HepG2 (cell line): Measurements from ENCODE around the gene ATP12A. TPM values are rescaled to one million over a fixed set of nuclear protein-coding genes. Genes with fewer than 3 reads are reported as not detected.

Source experiments
- ELF1 ChIP-seq: sonication (generic); formaldehyde crosslinking; IDR thresholded peaks from 2 replicates; pipeline ENCODE4 v1.4.0; 2020; ENCODE audit warnings: missing genetic modification reagents
- NFKB2 ChIP-seq: sonication (generic); formaldehyde crosslinking; IDR thresholded peaks from 2 replicates; pipeline ENCODE4 v1.4.0; 2020; ENCODE audit warnings: missing genetic modification reagents, borderline replicate concordance
- YY1 ChIP-seq: IDR thresholded peaks from 2 replicates; pipeline ENCODE4 v1.6.1; 2011; ENCODE audit warnings: low read length, low read depth, moderate library complexity, mild to moderate bottlenecking; ENCODE audit not compliant: insufficient read depth, insufficient replicate concordance
- ZFP1 ChIP-seq: IDR thresholded peaks from 2 replicates; pipeline ENCODE4 v1.6.1; 2016
- ZNF747 ChIP-seq: sonication (generic); formaldehyde crosslinking; IDR thresholded peaks from 2 replicates; pipeline ENCODE4 v1.8.1; 2023; ENCODE audit warnings: missing genetic modification reagents, mild to moderate bottlenecking, borderline replicate concordance
- polyA plus RNA-seq, 8 experiments: library from polyadenylated mRNA; depleted of rRNA in 3 of 8; stranded (reverse) in 7 of 8; unstranded in 1 of 8; fragments of >200 nt; fragmentation: Illumina TruSeq in 4 of 8; extraction: Trizol in 4 of 8; gene quantifications; 2 replicates each; pipeline versions ENCODE4 v1.2.1 to v1.2.3, GENCODE V29; 2011 to 2016; ENCODE audit warnings: low read depth in 4 of 8, missing spikeins in 1 of 8, mixed read lengths in 1 of 8; ENCODE audit not compliant: insufficient read depth in 1 of 8
- total RNA-seq, 5 experiments: library from RNA; depleted of rRNA; stranded (reverse); fragments of >200 nt; fragmentation: Illumina TruSeq; extraction: Trizol; gene quantifications; 2 replicates each; pipeline ENCODE4 v1.2.3, GENCODE V29; 2016; ENCODE audit warnings: low read depth in 1 of 5
- TF ChIP-seq, protein P1 (sequence below): sonication (generic); formaldehyde crosslinking; IDR thresholded peaks from 2 replicates; pipeline ENCODE4 v1.4.0; 2020; ENCODE audit warnings: missing genetic modification reagents
- TF ChIP-seq, protein P2 (sequence below): sonication (generic); formaldehyde crosslinking; IDR thresholded peaks from 2 replicates; pipeline ENCODE4 v1.4.0; 2020; ENCODE audit warnings: mild to moderate bottlenecking, missing genetic modification reagents

ATP12A gene
- total and polyA plus RNA-seq, 2 of the 13 experiments (the other 11 are each of a cell fraction or from before 2014, with no cell fraction given), result not detected

DNA sequence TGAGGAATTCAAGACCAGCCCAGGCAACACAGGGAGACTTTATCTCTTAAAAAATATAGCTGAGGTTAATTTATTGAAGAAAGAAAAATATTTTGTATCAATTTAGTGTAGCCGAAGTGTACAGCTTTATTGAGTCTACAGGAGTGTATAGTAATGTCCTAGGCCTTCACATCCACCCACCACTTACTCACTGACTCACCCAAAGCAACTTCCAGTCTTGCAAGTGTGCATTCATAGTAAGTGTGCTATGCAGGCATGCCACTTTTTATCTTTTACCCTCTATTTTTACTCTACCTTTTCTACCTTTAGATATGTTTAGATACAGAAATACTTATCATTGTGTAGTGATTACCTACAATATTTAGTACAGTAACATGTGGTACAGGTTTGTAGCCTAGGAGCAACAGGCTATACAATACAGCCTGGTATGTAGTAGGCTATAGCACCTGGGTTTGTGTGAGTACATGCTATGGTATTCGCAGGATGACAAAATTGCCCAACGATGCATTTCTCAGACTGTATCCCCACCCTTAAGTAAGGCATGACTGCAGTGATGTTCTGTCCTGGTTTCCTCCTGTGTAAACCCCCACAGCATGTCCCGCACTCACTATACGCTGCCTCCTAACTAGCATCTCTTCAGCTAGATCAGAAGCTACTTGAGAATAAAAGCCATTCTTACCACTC is 15.3 kb upstream of the ATP12A start (continued):
- TF ChIP-seq, protein P1, sequence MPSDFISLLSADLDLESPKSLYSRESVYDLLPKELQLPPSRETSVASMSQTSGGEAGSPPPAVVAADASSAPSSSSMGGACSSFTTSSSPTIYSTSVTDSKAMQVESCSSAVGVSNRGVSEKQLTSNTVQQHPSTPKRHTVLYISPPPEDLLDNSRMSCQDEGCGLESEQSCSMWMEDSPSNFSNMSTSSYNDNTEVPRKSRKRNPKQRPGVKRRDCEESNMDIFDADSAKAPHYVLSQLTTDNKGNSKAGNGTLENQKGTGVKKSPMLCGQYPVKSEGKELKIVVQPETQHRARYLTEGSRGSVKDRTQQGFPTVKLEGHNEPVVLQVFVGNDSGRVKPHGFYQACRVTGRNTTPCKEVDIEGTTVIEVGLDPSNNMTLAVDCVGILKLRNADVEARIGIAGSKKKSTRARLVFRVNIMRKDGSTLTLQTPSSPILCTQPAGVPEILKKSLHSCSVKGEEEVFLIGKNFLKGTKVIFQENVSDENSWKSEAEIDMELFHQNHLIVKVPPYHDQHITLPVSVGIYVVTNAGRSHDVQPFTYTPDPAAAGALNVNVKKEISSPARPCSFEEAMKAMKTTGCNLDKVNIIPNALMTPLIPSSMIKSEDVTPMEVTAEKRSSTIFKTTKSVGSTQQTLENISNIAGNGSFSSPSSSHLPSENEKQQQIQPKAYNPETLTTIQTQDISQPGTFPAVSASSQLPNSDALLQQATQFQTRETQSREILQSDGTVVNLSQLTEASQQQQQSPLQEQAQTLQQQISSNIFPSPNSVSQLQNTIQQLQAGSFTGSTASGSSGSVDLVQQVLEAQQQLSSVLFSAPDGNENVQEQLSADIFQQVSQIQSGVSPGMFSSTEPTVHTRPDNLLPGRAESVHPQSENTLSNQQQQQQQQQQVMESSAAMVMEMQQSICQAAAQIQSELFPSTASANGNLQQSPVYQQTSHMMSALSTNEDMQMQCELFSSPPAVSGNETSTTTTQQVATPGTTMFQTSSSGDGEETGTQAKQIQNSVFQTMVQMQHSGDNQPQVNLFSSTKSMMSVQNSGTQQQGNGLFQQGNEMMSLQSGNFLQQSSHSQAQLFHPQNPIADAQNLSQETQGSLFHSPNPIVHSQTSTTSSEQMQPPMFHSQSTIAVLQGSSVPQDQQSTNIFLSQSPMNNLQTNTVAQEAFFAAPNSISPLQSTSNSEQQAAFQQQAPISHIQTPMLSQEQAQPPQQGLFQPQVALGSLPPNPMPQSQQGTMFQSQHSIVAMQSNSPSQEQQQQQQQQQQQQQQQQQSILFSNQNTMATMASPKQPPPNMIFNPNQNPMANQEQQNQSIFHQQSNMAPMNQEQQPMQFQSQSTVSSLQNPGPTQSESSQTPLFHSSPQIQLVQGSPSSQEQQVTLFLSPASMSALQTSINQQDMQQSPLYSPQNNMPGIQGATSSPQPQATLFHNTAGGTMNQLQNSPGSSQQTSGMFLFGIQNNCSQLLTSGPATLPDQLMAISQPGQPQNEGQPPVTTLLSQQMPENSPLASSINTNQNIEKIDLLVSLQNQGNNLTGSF (CRISPR knock-in tag), result no peak
- TF ChIP-seq ZNF747 (CRISPR knock-in tag) (no peak), NFKB2 (CRISPR knock-in tag) (no peak), YY1 (no peak), ELF1 (CRISPR knock-in tag) (no peak), ZFP1 (CRISPR knock-in tag) (no peak)
- TF ChIP-seq, protein P2, sequence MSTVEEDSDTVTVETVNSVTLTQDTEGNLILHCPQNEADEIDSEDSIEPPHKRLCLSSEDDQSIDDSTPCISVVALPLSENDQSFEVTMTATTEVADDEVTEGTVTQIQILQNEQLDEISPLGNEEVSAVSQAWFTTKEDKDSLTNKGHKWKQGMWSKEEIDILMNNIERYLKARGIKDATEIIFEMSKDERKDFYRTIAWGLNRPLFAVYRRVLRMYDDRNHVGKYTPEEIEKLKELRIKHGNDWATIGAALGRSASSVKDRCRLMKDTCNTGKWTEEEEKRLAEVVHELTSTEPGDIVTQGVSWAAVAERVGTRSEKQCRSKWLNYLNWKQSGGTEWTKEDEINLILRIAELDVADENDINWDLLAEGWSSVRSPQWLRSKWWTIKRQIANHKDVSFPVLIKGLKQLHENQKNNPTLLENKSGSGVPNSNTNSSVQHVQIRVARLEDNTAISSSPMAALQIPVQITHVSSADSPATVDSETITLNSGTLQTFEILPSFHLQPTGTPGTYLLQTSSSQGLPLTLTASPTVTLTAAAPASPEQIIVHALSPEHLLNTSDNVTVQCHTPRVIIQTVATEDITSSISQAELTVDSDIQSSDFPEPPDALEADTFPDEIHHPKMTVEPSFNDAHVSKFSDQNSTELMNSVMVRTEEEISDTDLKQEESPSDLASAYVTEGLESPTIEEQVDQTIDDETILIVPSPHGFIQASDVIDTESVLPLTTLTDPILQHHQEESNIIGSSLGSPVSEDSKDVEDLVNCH (CRISPR knock-in tag), result no peak
